ENCODE data around the gene TPRX1.
"Not testable (repeated sequence)": the region's sequence is repeated elsewhere in the genome, so short reads cannot be mapped to it uniquely, and the experiment has no call there.

TPRX1 gene

DNA sequence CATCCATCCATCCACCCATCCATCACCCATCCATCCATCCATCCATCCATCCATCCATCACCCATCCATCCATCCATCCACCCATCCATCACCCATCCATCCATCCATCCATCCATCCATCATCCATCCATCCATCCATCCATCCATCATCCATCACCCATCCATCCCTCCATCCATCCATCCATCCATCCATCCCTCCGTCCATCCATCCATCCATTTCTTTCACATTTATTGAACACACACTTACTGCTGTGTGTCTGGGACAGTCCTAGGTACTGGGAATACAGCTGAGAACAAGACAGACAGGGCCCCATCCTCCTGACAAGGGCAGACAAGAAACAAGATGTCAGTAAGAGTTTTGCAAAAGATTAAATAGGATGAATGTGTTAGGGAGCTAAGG, 13.9 kb upstream of the TPRX1 start:
- H3K27me3 Mint-ChIP-seq (ENCODE audit: low read depth), result peaks cover 19% of the 10 kb centered on the region
- not testable (repeated sequence) for H3K27ac Mint-ChIP-seq; DNase-seq (ENCODE audit: low spot score); H3K9me3 Mint-ChIP-seq; H3K36me3 Mint-ChIP-seq (ENCODE audit: low read depth); H3K4me1 Mint-ChIP-seq (ENCODE audit: low read depth); H3K4me3 Mint-ChIP-seq

- H3K27ac Mint-ChIP-seq; DNase-seq (ENCODE audit: low spot score); H3K4me3 Mint-ChIP-seq; H3K36me3 Mint-ChIP-seq (ENCODE audit: low read depth); H3K9me3 Mint-ChIP-seq; H3K4me1 Mint-ChIP-seq (ENCODE audit: low read depth): not testable (repeated sequence)
- H3K27me3 Mint-ChIP-seq (ENCODE audit: low read depth), result peaks cover 19% of the 10 kb centered on the region
These were observed 11.9 kb upstream of the TPRX1 start for GRCh38 chr19:47816270-47816669.

DNA sequence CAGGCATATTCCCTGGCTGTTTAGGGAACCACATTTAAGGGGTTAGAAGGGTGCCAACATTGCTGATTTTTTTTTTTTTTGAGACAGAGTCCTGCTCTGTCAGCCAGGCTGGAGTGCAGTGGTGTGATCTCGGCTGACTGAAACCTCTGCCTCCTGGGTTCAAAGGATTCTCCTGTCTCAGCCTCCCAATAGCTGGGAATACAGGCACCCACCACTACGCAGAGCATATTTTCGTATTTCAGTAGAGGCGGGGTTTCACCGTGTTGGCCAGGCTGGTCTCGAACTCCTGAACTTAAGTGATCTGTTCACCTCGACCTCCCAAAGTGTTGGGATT, 9.6 kb upstream of the TPRX1 start:
- Mint-ChIP-seq H3K9me3 (no peaks in the 10 kb centered on the region), H3K36me3 (ENCODE audit: low read depth) (no peaks in the 10 kb centered on the region), H3K27ac (no peak overlapping the region), H3K4me1 (ENCODE audit: low read depth) (no peaks in the 10 kb centered on the region), H3K27me3 (ENCODE audit: low read depth) (peaks cover 2% of the 10 kb centered on the region), H3K4me3 (no peak overlapping the region)
- DNase-seq (ENCODE audit: low spot score), result no peak

GRCh38 chr19:47813304-47813994, 9.1 kb upstream of the TPRX1 start:
- Mint-ChIP-seq H3K27ac (no peak overlapping the region), H3K9me3 (no peaks in the 10 kb centered on the region)
- peak; percentile 52 for DNase-seq (ENCODE audit: low spot score)

GRCh38 chr19:47806435-47806834, 2.1 kb upstream of the TPRX1 start:
- Mint-ChIP-seq H3K27me3 (ENCODE audit: low read depth) (no peaks in the 10 kb centered on the region), H3K27ac (no peak overlapping the region), H3K4me1 (ENCODE audit: low read depth) (no peaks in the 10 kb centered on the region), H3K36me3 (ENCODE audit: low read depth) (no peaks in the 10 kb centered on the region), H3K4me3 (no peak overlapping the region), H3K9me3 (no peaks in the 10 kb centered on the region)
- no peak for DNase-seq (ENCODE audit: low spot score)

More at GRCh38 chr19:47813304-47813994, 9.1 kb upstream of the TPRX1 start:
- no peaks in the 10 kb centered on the region for H3K27me3 Mint-ChIP-seq (ENCODE audit: low read depth)
- H3K36me3 Mint-ChIP-seq (ENCODE audit: low read depth), result no peaks in the 10 kb centered on the region
- H3K4me1 Mint-ChIP-seq (ENCODE audit: low read depth), result no peaks in the 10 kb centered on the region
- no peak overlapping the region for H3K4me3 Mint-ChIP-seq

GRCh38 chr19:47805313-47805712, 962 bp upstream of the TPRX1 start:
- Mint-ChIP-seq H3K9me3 (peaks cover 5% of the 10 kb centered on the region), H3K27me3 (ENCODE audit: low read depth) (no peaks in the 10 kb centered on the region), H3K4me1 (ENCODE audit: low read depth) (no peaks in the 10 kb centered on the region), H3K27ac (no peak overlapping the region), H3K4me3 (no peak overlapping the region), H3K36me3 (ENCODE audit: low read depth) (no peaks in the 10 kb centered on the region)
- no peak for DNase-seq (ENCODE audit: low spot score)

DNA sequence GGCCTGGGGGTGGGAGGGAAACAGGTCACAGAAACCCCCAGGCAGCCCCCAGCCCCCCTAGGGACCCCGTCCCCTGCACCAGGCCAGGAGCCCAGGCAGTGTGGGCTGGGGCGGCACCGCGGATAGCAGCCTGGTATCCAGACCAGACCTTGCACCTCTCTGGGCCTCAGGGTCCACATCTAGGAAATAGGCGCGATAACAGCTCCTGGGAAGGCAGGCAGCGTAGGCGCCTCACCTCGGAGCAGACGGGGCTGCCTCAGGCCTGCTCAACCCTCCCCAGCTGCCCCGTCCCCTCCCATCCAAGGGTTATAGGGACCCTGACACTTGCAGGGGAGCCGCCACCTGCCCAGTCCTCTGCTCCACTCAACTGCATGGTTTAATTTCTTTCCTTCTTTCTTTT, 680 bp downstream of the TPRX1 start:
- H3K4me3 Mint-ChIP-seq; H3K36me3 Mint-ChIP-seq (ENCODE audit: low read depth); H3K27me3 Mint-ChIP-seq (ENCODE audit: low read depth); H3K9me3 Mint-ChIP-seq; H3K4me1 Mint-ChIP-seq (ENCODE audit: low read depth); DNase-seq (ENCODE audit: low spot score); H3K27ac Mint-ChIP-seq: not testable (repeated sequence)

GRCh38 chr19:47803148-47803547, 1.2 kb downstream of the TPRX1 start:
- not testable (repeated sequence) for H3K27me3 Mint-ChIP-seq (ENCODE audit: low read depth); H3K4me1 Mint-ChIP-seq (ENCODE audit: low read depth); H3K4me3 Mint-ChIP-seq; DNase-seq (ENCODE audit: low spot score); H3K36me3 Mint-ChIP-seq (ENCODE audit: low read depth); H3K9me3 Mint-ChIP-seq; H3K27ac Mint-ChIP-seq

- Mint-ChIP-seq H3K4me3 (no peak overlapping the region), H3K4me1 (ENCODE audit: low read depth) (no peaks in the 10 kb centered on the region), H3K9me3 (peaks cover 5% of the 10 kb centered on the region), H3K36me3 (ENCODE audit: low read depth) (no peaks in the 10 kb centered on the region), H3K27me3 (ENCODE audit: low read depth) (no peaks in the 10 kb centered on the region), H3K27ac (no peak overlapping the region)
- no peak for DNase-seq (ENCODE audit: low spot score)
These were observed 1.8 kb downstream of the TPRX1 start for GRCh38 chr19:47802521-47803043.

DNA sequence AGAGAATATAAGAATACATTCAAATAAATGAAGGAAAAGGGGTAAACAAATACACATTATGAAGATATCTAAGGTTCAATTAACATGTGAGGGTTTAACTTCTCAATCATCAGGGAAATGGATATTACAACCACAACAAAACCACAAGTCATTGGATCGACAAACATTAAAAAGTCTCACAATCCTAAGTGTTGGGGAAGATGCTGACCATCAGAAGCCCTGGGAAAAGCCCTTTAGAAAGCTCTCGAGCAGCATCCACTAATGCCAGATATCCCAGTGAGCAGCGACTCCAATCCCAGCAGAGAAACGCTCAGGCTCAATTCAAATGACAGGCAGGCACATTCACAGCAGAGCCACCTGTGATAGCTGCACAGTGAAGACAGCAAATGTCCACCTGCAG, 3.1 kb downstream of the TPRX1 start:
- Mint-ChIP-seq H3K27me3 (ENCODE audit: low read depth) (no peaks in the 10 kb centered on the region), H3K4me3 (no peak overlapping the region), H3K9me3 (peaks cover 5% of the 10 kb centered on the region), H3K27ac (no peak overlapping the region), H3K36me3 (ENCODE audit: low read depth) (no peaks in the 10 kb centered on the region), H3K4me1 (ENCODE audit: low read depth) (no peaks in the 10 kb centered on the region)
- DNase-seq (ENCODE audit: low spot score), result no peak

DNA sequence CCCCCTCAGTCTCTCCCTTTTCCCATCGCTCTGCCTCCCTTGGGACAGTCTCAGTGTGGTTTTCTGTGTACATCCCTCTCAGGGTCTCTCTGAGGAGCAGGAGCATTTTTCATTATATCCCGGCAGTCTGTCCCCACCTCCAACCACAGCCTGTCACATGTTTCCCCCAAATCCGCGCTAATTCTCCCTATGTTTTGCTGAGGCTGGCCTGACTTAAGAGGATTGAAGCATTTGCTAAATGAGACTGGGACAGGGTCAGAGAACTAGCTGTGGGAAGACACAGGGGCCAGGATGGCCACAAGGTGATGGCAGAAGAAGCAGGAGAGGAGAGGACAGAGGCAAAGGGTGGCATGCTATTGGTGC, 5.5 kb downstream of the TPRX1 start:
- no peak for DNase-seq (ENCODE audit: low spot score)
- Mint-ChIP-seq H3K36me3 (ENCODE audit: low read depth) (no peaks in the 10 kb centered on the region), H3K4me3 (no peak overlapping the region), H3K27me3 (ENCODE audit: low read depth) (no peaks in the 10 kb centered on the region), H3K9me3 (peaks cover 5% of the 10 kb centered on the region), H3K4me1 (ENCODE audit: low read depth) (no peaks in the 10 kb centered on the region), H3K27ac (no peak overlapping the region)

DNA sequence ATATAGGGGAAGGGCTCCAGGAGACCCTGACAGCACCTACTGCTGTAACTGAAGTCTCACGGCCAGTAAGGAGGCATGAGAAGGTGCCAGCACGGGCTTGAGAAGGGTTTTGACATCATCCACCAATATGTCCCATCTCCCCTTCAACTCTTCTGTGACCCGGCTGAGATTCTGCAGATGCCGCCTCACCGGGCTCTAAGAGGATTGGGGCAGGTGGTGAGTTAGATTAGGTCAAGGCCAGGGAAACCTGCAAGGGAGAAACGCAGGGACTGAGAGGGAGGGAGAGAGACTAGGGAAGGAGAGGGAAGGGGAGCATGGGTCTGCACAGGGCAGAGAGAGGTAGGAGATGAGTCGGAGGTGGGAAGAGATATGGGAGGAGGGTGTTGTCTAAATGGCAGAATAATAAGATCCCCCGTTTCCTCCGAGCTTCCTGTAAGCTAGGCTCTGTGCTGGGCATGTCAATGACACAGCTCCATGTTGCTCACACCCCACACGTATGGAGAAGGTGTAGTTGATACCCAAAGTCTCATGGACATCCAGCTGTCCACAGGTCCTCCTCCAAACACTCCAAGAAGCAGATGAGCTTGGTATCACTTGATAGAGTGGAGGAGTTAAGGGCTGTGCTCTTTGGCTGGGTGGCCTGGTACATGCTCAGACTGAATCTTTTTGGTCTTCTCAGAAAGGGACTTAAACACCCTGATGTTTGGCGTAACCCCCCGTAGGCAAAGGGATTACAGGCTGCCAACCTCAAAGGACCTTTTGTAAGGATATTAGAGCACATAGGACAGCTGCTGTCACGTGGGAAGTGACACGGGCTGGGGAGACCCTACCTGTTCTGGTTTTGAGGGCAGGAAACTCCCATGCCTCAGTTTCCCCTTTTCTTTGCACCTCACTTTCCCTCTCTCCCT, 6.1 kb downstream of the TPRX1 start:
- H3K27ac Mint-ChIP-seq, result no peak overlapping the region
- H3K4me3 Mint-ChIP-seq, result no peak overlapping the region
- no peak for DNase-seq (ENCODE audit: low spot score)
- no peaks in the 10 kb centered on the region for H3K36me3 Mint-ChIP-seq (ENCODE audit: low read depth)
- H3K4me1 Mint-ChIP-seq (ENCODE audit: low read depth), result no peaks in the 10 kb centered on the region
- peaks cover 5% of the 10 kb centered on the region for H3K9me3 Mint-ChIP-seq
- H3K27me3 Mint-ChIP-seq (ENCODE audit: low read depth), result no peaks in the 10 kb centered on the region

GRCh38 chr19:47796785-47797184, 7.6 kb downstream of the TPRX1 start:
- no peak for DNase-seq (ENCODE audit: low spot score)
- Mint-ChIP-seq H3K27me3 (ENCODE audit: low read depth) (no peaks in the 10 kb centered on the region), H3K9me3 (peaks cover 10% of the 10 kb centered on the region), H3K27ac (no peak overlapping the region), H3K36me3 (ENCODE audit: low read depth) (no peaks in the 10 kb centered on the region), H3K4me1 (ENCODE audit: low read depth) (no peaks in the 10 kb centered on the region), H3K4me3 (no peak overlapping the region)

DNA sequence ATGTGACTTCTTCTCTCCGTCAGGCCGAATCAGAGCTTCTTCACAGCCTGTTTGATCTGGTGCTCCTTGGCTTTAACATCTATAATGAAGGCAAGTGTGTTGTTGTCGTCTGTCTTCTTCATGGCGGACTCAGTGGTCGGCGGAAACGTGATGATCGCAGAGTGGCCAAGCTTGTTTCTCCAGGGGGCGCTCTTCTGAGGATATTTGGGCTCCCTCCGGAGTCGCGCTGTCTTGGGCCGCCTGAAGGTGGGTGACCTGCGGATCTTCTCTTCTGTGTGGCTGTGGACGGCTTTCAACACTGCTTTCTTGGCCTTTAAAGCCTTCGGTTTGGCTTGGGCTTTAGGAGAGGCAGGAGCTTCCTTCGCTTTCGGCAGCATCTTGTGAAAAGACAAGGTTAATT, 9.8 kb downstream of the TPRX1 start:
- H3K36me3 Mint-ChIP-seq (ENCODE audit: low read depth), result no peaks in the 10 kb centered on the region
- H3K4me3 Mint-ChIP-seq, result no peak overlapping the region
- DNase-seq (ENCODE audit: low spot score), result no peak
- H3K4me1 Mint-ChIP-seq (ENCODE audit: low read depth), result no peaks in the 10 kb centered on the region
- H3K27ac Mint-ChIP-seq, result no peak overlapping the region
- H3K9me3 Mint-ChIP-seq, result peaks cover 5% of the 10 kb centered on the region
- no peaks in the 10 kb centered on the region for H3K27me3 Mint-ChIP-seq (ENCODE audit: low read depth)
